Parathyroid adenoma (tissue), 2 donors: ENCODE measurements around the gene CD19.
"Not testable (repeated sequence)": the region's sequence is repeated elsewhere in the genome, so short reads cannot be mapped to it uniquely, and the experiment has no call there.

Experiments used
- H2AFZ ChIP-seq: fragments of 300-600 bp; sonication (generic); one replicate; pipeline ENCODE4 v1.7.0; 2017; ENCODE audit warnings: antibody characterized with exemption, mild to moderate bottlenecking
- H3K27ac ChIP-seq: fragments of 300-600 bp; sonication (generic); one replicate; pipeline ENCODE4 v1.7.0; 2017
- H3K27me3 ChIP-seq: fragments of 300-600 bp; sonication (generic); one replicate; pipeline ENCODE4 v1.7.0; 2017; ENCODE audit warnings: low read length; ENCODE audit not compliant: control insufficient read depth, insufficient read depth
- H3K36me3 ChIP-seq: fragments of 300-600 bp; sonication (generic); one replicate; pipeline ENCODE4 v1.7.0; 2017; ENCODE audit warnings: low read length; ENCODE audit not compliant: control insufficient read depth, insufficient read depth
- H3K4me1 ChIP-seq: fragments of 300-600 bp; sonication (generic); one replicate; pipeline ENCODE4 v1.7.0; 2017; ENCODE audit warnings: control low read depth
- H3K4me2 ChIP-seq: fragments of 300-600 bp; sonication (generic); one replicate; pipeline ENCODE4 v1.7.0; 2017; ENCODE audit warnings: low read length
- H3K4me3 ChIP-seq: fragments of 300-600 bp; sonication (generic); one replicate; pipeline ENCODE4 v1.7.0; 2017; ENCODE audit warnings: low read depth, low read length
- H3K79me2 ChIP-seq: fragments of 300-600 bp; sonication (generic); one replicate; pipeline ENCODE4 v1.7.0; 2017; ENCODE audit warnings: control low read depth
- H3K9ac ChIP-seq: fragments of 300-600 bp; sonication (generic); one replicate; pipeline ENCODE4 v1.7.0; 2017; ENCODE audit warnings: mild to moderate bottlenecking
- H3K9me3 ChIP-seq: fragments of 300-600 bp; sonication (generic); one replicate; pipeline ENCODE4 v1.7.0; 2017; ENCODE audit warnings: low read length; ENCODE audit not compliant: control insufficient read depth
- CTCF ChIP-seq: fragments of 300-600 bp; sonication (generic); IDR thresholded peaks from one replicate; pipeline ENCODE4 v1.7.0; 2017; ENCODE audit warnings: antibody characterized with exemption, mild to moderate bottlenecking
- donor health status: primary hyperparathyroidism.

CD19 gene

GRCh38 chr16:28974007-28974436, 42.3 kb downstream of the CD19 start:
- H3K79me2 ChIP-seq = peaks cover 2% of the 10 kb centered on the region
- H3K9me3 ChIP-seq = no peaks in the 10 kb centered on the region
- no peaks in the 10 kb centered on the region for H3K36me3 ChIP-seq
- H3K27ac ChIP-seq = peak overlapping the region; percentile 67
- H3K4me2 ChIP-seq = peak overlapping the region; percentile 74
- peak overlapping the region; percentile 76 for H3K4me3 ChIP-seq
- H2AFZ ChIP-seq = peak overlapping the region; percentile 85
- no peaks in the 10 kb centered on the region for H3K27me3 ChIP-seq
- peaks cover 8% of the 10 kb centered on the region for H3K4me1 ChIP-seq
- no peak overlapping the region for H3K9ac ChIP-seq
- peak; percentile 77 for TF ChIP-seq CTCF

GRCh38 chr16:28974437-28975157, 42.8 kb downstream of the CD19 start, which contains the start of gene SPNS1:
Gene SPNS1 (plus strand): TSS chr16:28974778. CDS start chr16:28975152, 374 bp downstream.
- no peaks in the 10 kb centered on the region for H3K27me3 ChIP-seq
- peak within 1 kb of the TSS; percentile 85 for H2AFZ ChIP-seq
- no peaks in the 10 kb centered on the region for H3K9me3 ChIP-seq
- peak within 1 kb of the TSS; percentile 67 for H3K27ac ChIP-seq
- peak within 1 kb of the TSS; percentile 74 for H3K4me2 ChIP-seq
- H3K79me2 ChIP-seq = peaks cover 2% of the 10 kb centered on the region
- H3K9ac ChIP-seq = peak within 1 kb of the TSS; percentile 55
- no peaks in the 10 kb centered on the region for H3K36me3 ChIP-seq
- peak within 1 kb of the TSS; percentile 76 for H3K4me3 ChIP-seq
- peaks cover 8% of the 10 kb centered on the region for H3K4me1 ChIP-seq
- TF ChIP-seq CTCF = no peak

GRCh38 chr16:28975158-28975599, 43.4 kb downstream of the CD19 start:
- peak overlapping the region; percentile 55 for H3K9ac ChIP-seq
- H3K79me2 ChIP-seq = peaks cover 2% of the 10 kb centered on the region
- H3K9me3 ChIP-seq = no peaks in the 10 kb centered on the region
- H3K27ac ChIP-seq = peak overlapping the region; percentile 67
- H3K4me3 ChIP-seq = peak overlapping the region; percentile 76
- peak overlapping the region; percentile 74 for H3K4me2 ChIP-seq
- no peak for TF ChIP-seq CTCF
- no peaks in the 10 kb centered on the region for H3K27me3 ChIP-seq
- H3K4me1 ChIP-seq = peaks cover 8% of the 10 kb centered on the region
- no peaks in the 10 kb centered on the region for H3K36me3 ChIP-seq
- H2AFZ ChIP-seq = peak overlapping the region; percentile 85

GRCh38 chr16:28977703-28978662, 46.2 kb downstream of the CD19 start:
- peak; percentile 44 for TF ChIP-seq CTCF
- Histone ChIP-seq H3K36me3 (no peaks in the 10 kb centered on the region), H3K9me3 (no peaks in the 10 kb centered on the region), H3K9ac (no peak overlapping the region), H3K79me2 (peaks cover 4% of the 10 kb centered on the region), H2AFZ (no peak overlapping the region), H3K4me3 (no peak overlapping the region), H3K4me2 (no peak overlapping the region), H3K27me3 (no peaks in the 10 kb centered on the region), H3K4me1 (peaks cover 8% of the 10 kb centered on the region), H3K27ac (no peak overlapping the region)

GRCh38 chr16:28980330-28980729, 48.6 kb downstream of the CD19 start:
- not testable (repeated sequence) for H3K4me2 ChIP-seq, H3K27me3 ChIP-seq, H3K9ac ChIP-seq, H3K4me1 ChIP-seq, H3K27ac ChIP-seq, H3K4me3 ChIP-seq, H3K36me3 ChIP-seq, H3K9me3 ChIP-seq, H3K79me2 ChIP-seq, H2AFZ ChIP-seq
